IPS DF 4.7 (cell line): ENCODE results near the gene PRR30.

ENCODE experiments used
- DNase-seq: peaks from one replicate; pipeline ENCODE4 v3.0.0-alpha.2; 2013; ENCODE audit warnings: low spot score; ENCODE audit errors: extremely low read depth

Gene PRR30

DNA sequence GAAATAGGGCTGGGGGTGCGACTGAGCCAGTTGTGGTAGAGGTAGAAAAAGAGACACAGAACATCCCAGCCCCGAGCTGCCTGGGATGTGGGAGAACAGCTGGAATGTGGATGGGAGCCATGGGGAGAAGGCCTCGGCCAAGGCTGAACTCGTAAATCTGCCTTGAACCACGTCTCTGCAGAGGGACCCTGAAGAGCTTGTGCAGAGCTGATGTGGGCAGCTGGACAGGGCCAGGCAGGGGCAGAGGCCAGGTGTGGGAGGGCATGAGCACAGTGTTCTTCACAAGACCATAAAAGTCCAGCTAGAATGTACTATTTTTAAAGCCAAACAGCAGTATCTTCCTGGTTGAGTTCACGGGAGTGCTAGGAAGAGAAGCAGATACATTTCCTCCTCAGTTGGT is 15.3 kb upstream of the PRR30 start:
- DNase-seq, result no peak

DNA sequence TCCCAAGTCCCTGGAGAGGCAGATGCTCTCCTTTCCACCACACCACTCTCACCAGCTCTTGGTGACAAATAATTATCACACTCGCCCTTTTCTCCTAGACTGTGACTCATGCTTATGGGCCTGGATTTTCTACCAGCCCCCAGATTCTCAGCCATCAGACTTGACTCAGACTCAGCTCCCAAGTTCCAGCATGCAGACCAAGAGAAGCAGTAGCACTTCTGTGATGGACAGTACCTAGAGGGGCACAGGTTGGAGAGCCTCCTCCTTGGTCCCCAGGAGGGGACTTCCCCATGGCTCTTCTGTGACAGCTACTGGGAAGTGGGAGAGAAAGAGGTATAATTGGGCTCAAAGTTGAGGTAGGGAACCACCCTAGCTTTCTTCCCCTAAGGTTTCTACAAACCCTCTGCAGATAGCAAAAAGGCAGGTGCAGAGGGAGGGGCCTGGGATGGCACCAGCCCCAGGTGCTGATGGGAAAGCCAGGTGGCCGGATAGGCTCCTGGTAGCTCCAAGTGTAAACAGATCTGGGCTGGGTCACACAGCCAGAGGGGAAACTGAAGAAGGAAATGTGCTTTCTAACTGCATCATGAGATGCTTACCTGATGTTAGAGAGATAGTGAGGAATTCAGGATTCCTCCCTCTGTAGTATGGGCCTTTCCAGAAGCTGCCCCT is 13.7 kb upstream of the PRR30 start:
- DNase-seq, result no peak

DNA sequence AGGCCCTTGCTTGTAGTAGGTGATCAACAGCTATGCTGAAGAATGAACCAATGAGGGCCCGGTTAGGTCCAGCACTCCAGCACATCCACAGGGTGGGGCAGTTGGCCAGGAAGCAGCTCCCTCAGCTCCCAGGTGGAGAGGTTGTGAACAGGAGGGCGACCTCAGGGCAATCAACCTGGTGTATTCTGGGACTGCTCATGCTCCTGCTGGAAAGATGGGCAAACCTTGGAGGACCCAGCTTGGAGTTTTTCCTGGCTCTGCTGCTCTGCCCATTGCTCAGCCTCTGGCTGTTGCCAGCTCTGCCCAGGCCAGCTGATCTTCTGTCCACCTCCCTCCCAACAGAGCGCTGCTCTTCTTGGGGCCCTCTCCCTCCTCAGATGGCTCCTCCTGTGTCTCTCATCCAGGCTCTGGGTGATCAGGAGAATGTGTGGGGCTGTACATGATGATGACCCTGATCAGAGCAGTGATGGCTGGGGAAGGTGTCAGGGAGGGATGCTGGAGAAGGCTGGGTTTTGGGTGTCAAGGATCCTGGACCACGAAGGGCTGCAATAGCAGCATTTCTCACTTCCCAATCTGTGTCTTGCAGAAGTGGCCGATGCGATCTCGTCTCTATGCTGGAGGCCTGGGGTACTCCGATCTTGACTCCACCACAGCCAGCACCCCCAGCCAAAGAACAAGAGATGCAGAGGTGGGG is 13.0 kb upstream of the PRR30 start:
- no peak for DNase-seq

DNA sequence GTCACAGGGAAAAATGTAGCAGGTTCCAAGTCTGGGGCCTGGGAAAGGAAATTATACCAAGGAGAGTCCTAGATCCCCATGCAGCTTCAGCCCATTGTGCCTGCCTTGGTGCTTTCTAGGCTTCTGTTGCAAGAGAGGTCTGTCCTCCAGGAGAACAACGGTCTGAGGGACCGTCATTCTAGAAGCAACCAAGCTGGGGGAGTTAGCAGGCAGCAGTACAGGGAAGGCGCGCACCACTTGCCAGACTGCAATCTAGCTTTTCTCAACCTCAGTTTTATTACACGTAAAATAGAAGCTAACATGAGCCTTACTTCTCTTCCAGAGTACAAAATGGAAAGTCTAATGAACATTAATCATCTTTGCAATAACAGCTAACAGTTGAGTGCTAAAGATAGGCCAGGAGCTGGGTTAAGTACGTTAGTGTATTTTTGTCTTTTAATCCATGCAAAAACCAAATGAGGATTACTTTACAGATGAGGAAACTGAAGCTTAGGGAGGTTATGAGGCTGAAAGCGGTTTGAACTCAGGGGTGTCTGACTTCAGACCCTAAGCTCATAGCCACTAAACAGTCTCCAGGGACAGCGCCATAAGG is 11.5 kb upstream of the PRR30 start:
- no peak for DNase-seq

DNA sequence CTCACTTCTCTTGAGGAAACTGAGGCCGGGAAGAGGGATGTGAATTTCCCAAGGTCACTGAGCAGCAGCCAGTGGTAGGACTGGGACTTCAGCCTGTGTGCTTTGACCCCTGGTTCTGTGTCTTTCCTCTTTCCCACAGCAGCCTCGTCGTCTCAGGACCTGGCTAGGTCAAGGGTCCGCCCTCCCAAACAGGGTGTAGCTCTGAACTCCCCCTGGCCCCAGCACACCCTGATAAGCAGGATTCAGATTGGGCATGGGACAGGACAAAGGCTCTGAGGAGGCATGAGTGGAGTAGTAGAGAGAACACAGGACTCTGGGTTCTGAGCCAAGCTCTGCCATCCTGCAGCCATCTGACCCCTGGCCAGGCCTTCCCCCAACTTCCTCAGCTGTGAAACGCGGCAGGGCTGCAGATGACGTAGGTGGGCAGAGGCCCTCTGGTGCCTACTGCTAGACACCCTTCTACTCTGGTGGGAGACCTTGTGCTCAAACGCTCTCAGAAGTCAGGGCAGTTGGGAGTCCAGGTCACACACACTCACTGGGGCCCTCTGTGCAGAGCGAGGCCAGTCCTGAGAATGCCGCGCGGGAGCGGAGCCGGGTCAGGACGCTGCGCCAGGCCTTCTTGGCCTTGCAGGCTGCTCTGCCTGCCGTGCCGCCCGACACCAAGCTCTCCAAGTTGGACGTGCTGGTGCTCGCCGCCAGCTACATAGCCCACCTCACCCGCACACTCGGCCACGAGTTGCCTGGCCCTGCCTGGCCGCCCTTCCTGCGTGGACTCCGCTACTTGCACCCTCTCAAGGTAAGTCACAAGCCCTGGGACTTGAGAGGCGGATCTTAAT is 10.6 kb upstream of the PRR30 start:
- no peak for DNase-seq

GRCh38 chr2:27148801-27149439 is 9.7 kb upstream of the PRR30 start, which contains the start of gene TCF23:
TSS of gene TCF23 (plus strand) at chr2:27149004. CDS start at chr2:27149134, 130 bp downstream.
- no peak for DNase-seq

DNA sequence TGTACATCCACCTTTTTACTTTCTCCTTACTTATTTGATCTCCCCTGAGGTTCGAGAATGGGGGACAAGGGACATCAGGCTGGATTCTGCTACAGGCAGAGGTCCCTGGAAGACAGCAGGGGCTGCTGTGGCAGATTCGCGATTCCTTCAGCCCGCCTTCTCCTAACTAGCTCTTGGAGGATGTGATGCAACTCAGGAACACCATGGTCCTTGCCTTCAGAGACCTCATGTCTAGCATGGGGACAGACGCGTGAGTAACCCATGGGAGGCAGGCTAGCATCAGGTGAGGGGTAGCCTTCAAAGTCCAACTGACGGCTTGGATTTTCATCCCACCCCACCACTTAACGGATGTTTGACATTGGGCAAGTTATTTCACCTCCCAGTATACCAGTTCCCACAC is 8.7 kb upstream of the PRR30 start:
- no peak for DNase-seq

- DNase-seq, result no peak
Measured at GRCh38 chr2:27145682-27146081, 6.5 kb upstream of the PRR30 start.

GRCh38 chr2:27143285-27143684 is 4.1 kb upstream of the PRR30 start:
- DNase-seq, result no peak

GRCh38 chr2:27138111-27138510 is 1.1 kb downstream of the PRR30 start:
- no peak for DNase-seq

GRCh38 chr2:27137322-27137935 is 1.8 kb downstream of the PRR30 start:
- no peak for DNase-seq

DNA sequence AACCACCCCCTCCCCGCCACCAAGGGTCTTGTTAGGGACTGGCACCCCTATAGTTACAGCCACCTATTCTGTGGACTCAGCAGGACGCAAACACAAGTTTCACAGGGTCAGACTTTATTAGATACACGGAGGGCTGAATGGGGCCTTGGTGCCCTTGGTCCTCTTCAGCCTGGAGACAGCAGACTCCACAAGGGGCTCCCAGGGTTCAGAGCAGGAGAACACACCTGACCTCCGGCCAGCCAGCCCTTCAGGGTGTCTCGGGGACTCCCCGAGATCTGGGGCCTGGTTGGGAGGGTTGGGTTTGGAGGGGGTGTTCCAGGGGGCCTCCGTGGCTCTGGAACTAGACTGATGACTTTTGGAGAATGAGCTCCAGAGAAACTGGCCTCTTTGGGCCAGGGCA is 2.5 kb downstream of the PRR30 start:
- no peak for DNase-seq

DNA sequence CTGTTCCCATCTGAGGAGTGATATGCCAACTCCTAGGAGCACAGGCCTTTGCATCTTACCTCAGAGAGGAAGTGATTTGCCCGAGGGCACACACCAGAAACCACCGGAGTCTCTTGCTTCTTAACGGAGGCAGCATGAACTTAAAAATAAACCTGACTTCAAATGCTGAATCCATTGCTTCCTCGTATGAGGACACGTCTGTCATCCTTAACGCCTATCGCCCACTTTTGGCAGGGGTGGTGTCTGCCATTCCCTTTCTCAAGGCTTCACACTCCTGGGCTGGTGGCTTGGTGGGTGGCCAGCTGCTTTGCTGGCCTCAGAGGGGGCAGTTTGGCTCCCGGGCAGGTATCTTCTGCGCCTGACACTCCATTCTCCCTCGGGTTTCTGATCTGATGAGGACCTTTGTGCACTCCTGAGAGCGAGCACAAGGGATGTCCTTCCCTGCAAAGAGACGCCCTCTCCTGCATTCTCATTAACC is 3.7 kb downstream of the PRR30 start:
- DNase-seq, result no peak

DNA sequence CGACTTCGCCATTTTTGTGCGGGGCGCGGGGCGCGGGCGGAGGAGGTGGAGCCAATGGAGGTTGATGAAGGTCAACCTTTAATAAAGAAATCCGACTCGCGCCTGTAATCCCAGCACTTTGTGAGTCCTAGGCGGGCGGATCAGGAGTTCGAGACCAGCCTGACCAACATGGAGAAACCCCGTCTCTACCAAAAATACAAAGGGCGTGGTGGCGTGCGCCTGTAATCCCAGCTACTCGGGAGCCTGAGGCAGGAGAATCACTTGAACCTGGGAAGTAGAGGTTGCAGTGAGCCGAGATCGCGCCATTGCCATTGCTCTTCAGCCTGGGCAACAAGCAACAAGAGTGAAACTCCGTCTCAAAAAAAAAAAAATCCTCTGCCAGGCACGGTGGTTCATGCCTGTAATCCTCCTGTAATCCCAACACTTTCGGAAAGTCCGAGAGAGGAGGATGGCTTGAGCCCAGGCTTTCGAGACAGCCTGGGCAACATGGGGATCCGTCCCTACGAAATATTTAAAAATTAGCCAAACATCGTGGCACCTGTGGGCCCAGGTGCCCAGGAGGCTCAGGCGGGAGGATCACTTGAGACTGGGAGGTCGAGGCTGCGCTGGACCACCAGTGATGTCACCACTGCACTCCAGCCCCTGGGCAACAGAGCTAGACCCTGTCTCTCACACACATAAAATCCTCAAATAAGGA is 4.3 kb downstream of the PRR30 start:
- no peak for DNase-seq

DNA sequence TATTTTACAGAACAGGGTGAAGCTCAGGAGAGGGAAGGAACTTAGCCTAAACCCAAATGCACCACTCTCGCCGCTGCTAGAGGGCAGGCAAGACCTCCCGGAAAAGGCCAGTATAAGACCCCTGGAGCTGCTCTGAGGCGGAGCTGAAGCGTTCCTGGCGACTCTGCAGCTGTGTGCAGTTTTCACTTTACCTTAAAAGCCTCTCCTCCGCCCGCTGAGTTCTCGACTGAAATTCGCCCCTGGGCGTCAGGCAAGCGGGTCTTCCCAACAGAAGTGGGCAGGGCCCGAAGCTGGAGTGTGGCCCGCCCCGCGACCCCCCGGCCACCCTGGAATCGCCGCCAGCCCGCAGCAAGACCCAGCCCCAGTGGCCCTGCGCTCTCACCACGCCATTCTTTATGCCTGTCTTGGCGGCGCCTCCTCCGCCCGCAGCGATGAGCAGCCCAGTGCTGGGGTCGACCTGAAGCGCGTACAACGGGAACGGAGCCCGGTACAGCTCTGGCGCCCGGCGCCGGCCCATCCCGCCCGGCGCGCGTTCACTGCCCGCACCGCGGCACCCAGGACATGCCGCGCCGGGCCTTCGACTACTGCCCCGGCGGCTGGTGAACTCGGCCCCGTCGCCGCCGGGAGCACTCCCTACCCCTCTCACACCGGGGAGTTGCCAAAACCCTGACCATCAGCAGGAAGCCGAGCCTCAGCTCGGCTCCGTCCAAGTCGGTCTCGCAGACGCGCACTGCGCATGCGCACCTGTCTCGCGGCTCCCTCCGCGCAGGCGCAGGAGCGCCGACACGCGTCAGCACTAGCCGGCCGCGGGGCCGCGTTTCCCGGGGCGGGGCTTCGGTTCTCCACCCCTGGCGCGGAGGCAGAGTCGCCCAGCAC is 5.1 kb downstream of the PRR30 start, which contains the start of gene PREB:
Gene PREB, minus strand, starts transcription at position 732 of the 876 bp plus-strand sequence. Its CDS starts 215 bp downstream, at position 517.
- peak; percentile 79 for DNase-seq

GRCh38 chr2:27133195-27133875 is 5.9 kb downstream of the PRR30 start:
- no peak for DNase-seq

DNA sequence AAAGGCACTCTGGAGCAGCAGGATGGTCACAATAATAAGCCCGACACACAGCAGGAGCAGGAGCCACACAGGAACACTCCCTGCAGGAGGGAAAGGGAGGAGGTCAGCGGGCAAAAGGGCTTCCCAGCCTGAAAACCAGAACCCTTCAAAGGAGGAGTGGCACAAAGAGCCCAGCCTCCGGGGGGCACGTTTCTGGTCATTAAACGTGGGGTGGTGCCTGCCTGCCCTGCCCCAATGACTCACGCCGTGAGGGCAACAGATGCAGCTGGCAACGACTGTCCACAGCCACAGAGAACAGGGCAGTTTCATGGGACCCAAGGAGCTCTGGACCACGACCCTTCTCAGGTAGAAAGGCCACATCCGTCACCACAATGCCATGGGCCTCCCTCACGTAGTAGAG is 7.8 kb downstream of the PRR30 start:
- no peak for DNase-seq

GRCh38 chr2:27130396-27130795 is 8.8 kb downstream of the PRR30 start:
- no peak for DNase-seq
